Mammary epithelial cell (primary cell): ENCODE measurements around the gene PRKX.

Source experiments
- EZH2 ChIP-seq: IDR thresholded peaks from 2 replicates; pipeline ENCODE4 v1.6.1; 2012; ENCODE audit warnings: low read length, inconsistent platforms, borderline replicate concordance
- TF ChIP-seq, protein P1 (sequence below), 2 donors: IDR thresholded peaks in 1 of 2; conservative IDR thresholded peaks in 1 of 2; 2 replicates each; pipeline ENCODE4 v1.5.1; 2011 to 2012; ENCODE audit warnings: inconsistent platforms in 2 of 2, low read length in 2 of 2, mild to moderate bottlenecking in 2 of 2, control low read depth in 1 of 2, low read depth in 1 of 2; ENCODE audit not compliant: insufficient read depth in 1 of 2; ENCODE audit errors: extremely low read depth in 1 of 2

DNA sequence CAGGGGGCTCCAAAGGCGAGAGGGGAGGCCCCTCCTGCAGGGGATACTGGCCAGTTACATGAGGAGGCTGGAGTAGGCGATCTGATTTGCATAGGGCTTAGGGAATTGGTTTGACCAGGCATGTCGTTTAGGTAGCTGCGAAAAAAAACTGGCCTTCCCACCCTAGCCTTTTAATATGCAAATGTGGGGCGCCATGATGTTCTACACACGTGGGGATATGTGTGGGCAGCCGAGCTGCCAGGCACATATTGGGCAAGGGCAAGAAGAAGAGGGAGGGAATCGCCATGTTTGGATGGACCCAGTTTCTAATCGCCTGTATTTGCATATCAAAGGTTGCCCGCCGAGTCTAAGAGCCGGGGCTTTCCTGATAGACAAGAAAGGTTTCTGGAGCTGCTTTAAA is 121.3 kb downstream of the PRKX start:
- TF ChIP-seq, protein P1, sequence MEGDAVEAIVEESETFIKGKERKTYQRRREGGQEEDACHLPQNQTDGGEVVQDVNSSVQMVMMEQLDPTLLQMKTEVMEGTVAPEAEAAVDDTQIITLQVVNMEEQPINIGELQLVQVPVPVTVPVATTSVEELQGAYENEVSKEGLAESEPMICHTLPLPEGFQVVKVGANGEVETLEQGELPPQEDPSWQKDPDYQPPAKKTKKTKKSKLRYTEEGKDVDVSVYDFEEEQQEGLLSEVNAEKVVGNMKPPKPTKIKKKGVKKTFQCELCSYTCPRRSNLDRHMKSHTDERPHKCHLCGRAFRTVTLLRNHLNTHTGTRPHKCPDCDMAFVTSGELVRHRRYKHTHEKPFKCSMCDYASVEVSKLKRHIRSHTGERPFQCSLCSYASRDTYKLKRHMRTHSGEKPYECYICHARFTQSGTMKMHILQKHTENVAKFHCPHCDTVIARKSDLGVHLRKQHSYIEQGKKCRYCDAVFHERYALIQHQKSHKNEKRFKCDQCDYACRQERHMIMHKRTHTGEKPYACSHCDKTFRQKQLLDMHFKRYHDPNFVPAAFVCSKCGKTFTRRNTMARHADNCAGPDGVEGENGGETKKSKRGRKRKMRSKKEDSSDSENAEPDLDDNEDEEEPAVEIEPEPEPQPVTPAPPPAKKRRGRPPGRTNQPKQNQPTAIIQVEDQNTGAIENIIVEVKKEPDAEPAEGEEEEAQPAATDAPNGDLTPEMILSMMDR (conservative IDR thresholded peaks at IDR 0.05 in 1 of 2, IDR thresholded peaks at IDR 0.05 in 1 of 2; ENCODE audit: extremely low read depth in 1 of 2, insufficient read depth in 1 of 2, low read depth in 1 of 2, low read length in 2 of 2) = no peak
- no peak for TF ChIP-seq EZH2
